Panc1 (cell line): ENCODE measurements around the gene DLG2. TPM values are rescaled to one million over a fixed set of nuclear protein-coding genes. Genes with fewer than 3 reads are reported as not detected.

Experiments used
- ATAC-seq: fragments of 200-7000 bp; cut with Tn5 transposase; 2 replicates; pipeline ENCODE4 v1.9.1; 2020; ENCODE audit warnings: mild to moderate bottlenecking, moderate library complexity
- BruUV-seq: library from RNA; stranded (reverse); fragments of 400-500 nt; replicated peaks from 2 replicates; lab custom pipeline; 2021; lab: Mats Ljungman, UMichigan
- CTCF ChIA-PET: fragments of 300-600 bp; sonication (Branson Sonifier 250); formaldehyde crosslinking; loops from one replicate; lab custom pipeline; 2022; ENCODE audit warnings: antibody characterized with exemption; lab: Charles Lee
- POLR2A ChIA-PET: fragments of 300-600 bp; sonication (Branson Sonifier 250); formaldehyde crosslinking; loops from one replicate; lab custom pipeline; 2022; ENCODE audit warnings: antibody characterized with exemption; lab: Charles Lee
- DNase-seq: peaks from one replicate; pipeline ENCODE4 v3.0.0-alpha.2; 2010; ENCODE audit warnings: low read depth, low spot score
- H3K27ac ChIP-seq: 2 replicates; pipeline ENCODE4 v1.5.1; 2011; ENCODE audit warnings: mild to moderate bottlenecking, low read length, inconsistent platforms
- H3K27me3 ChIP-seq: fragments of 200-500 bp; sonication (Bioruptor generic); 2 replicates; pipeline ENCODE4 v1.6.0; 2014; ENCODE audit warnings: low read length, inconsistent platforms; ENCODE audit not compliant: control insufficient read depth, insufficient read depth
- H3K36me3 ChIP-seq: fragments of 200-500 bp; sonication (Bioruptor generic); 2 replicates; pipeline ENCODE4 v1.5.1; 2014; ENCODE audit warnings: inconsistent platforms, mild to moderate bottlenecking, low read length, moderate library complexity; ENCODE audit not compliant: control insufficient read depth, insufficient read depth
- H3K4me1 ChIP-seq: 2 replicates; pipeline ENCODE4 v1.5.1; 2011; ENCODE audit warnings: inconsistent platforms, mild to moderate bottlenecking, low read length, moderate library complexity; ENCODE audit not compliant: control insufficient read depth, insufficient read depth
- H3K4me3 ChIP-seq, 2 experiments: 2 replicates each; pipeline ENCODE4 v1.5.1; 2011 to 2012; ENCODE audit warnings: low read depth in 2 of 2, low read length in 2 of 2, mild to moderate bottlenecking in 2 of 2, inconsistent platforms in 1 of 2, moderate library complexity in 1 of 2
- H3K9me3 ChIP-seq: fragments of 200-500 bp; sonication (Bioruptor generic); 2 replicates; pipeline ENCODE4 v1.5.1; 2014; ENCODE audit warnings: low read depth, mild to moderate bottlenecking, inconsistent platforms, low read length, moderate library complexity; ENCODE audit not compliant: control insufficient read depth, insufficient read depth
- POLR2AphosphoS5 ChIP-seq: IDR thresholded peaks from 2 replicates; pipeline ENCODE4 v1.6.1; 2012; ENCODE audit warnings: mild to moderate bottlenecking, low read depth, low read length, moderate library complexity
- REST ChIP-seq, 2 experiments: IDR thresholded peaks; 2 replicates each; pipeline ENCODE4 v1.6.1; 2011 to 2012; ENCODE audit warnings: low read depth in 2 of 2, control low read depth in 1 of 2, low read length in 1 of 2, mild to moderate bottlenecking in 1 of 2, moderate library complexity in 1 of 2; ENCODE audit not compliant: insufficient read depth in 1 of 2
- SIN3A ChIP-seq: IDR thresholded peaks from 2 replicates; pipeline ENCODE4 v1.6.1; 2012; ENCODE audit warnings: low read depth, mild to moderate bottlenecking, low read length, moderate library complexity, borderline replicate concordance; ENCODE audit not compliant: insufficient read depth
- TCF7L2 ChIP-seq: IDR thresholded peaks from 2 replicates; pipeline ENCODE4 v1.6.1; 2011; ENCODE audit warnings: mild to moderate bottlenecking, low read depth, low read length, inconsistent platforms
- in situ Hi-C: cut with HindIII; loops from 2 replicates; pipeline ENCODE4 v1.10.0; 2016; ENCODE audit warnings: low sequenced_read_pairs, low pct_unique_long_range_greater_than_20kb
- intact Hi-C: fragments of 100-400 bp; cut with micrococcal nuclease; formaldehyde crosslinking; loops from one replicate; pipeline ENCODE4 v1.10.0; 2022; ENCODE audit not compliant: unreplicated experiment
- total RNA-seq: library from RNA; stranded (reverse); gene quantifications from one replicate; pipeline ENCODE4 v1.2.1, GENCODE V29; 2021; ENCODE audit not compliant: unreplicated experiment
- TF ChIP-seq, protein P1 (sequence below): fragments of 450-650 bp; IDR thresholded peaks from 2 replicates; pipeline ENCODE4 v1.5.1; 2017; ENCODE audit warnings: mild to moderate bottlenecking

Gene DLG2
- total RNA-seq, 1 experiment from 2014 or later = 4.2 TPM

GRCh38 chr11:85539029-85539689, 88.0 kb downstream of the DLG2 start:
- H3K27me3 ChIP-seq = no peaks in the 10 kb centered on the region
- no peaks in the 10 kb centered on the region; the same call in 1 of the 2 replicates for H3K9me3 ChIP-seq
- H3K36me3 ChIP-seq = no peaks in the 10 kb centered on the region
- ChIA-PET CTCF (no interaction called here), POLR2A (no interaction called here)
- DNase-seq (no peak), ATAC-seq (no peak)
- no TSS peak for BruUV-seq
- no peak overlapping the region for H3K4me3 ChIP-seq
- intact Hi-C loops = no loop called here
- no peak for TF ChIP-seq POLR2AphosphoS5
- TF ChIP-seq TCF7L2 = no peak
- TF ChIP-seq SIN3A = no peak
- TF ChIP-seq, protein P1, sequence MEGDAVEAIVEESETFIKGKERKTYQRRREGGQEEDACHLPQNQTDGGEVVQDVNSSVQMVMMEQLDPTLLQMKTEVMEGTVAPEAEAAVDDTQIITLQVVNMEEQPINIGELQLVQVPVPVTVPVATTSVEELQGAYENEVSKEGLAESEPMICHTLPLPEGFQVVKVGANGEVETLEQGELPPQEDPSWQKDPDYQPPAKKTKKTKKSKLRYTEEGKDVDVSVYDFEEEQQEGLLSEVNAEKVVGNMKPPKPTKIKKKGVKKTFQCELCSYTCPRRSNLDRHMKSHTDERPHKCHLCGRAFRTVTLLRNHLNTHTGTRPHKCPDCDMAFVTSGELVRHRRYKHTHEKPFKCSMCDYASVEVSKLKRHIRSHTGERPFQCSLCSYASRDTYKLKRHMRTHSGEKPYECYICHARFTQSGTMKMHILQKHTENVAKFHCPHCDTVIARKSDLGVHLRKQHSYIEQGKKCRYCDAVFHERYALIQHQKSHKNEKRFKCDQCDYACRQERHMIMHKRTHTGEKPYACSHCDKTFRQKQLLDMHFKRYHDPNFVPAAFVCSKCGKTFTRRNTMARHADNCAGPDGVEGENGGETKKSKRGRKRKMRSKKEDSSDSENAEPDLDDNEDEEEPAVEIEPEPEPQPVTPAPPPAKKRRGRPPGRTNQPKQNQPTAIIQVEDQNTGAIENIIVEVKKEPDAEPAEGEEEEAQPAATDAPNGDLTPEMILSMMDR = no peak
- no peak overlapping the region for H3K27ac ChIP-seq
- in situ Hi-C loops = no loop called here
- H3K4me1 ChIP-seq = no peaks in the 10 kb centered on the region

GRCh38 chr11:85536438-85536837, 90.7 kb downstream of the DLG2 start:
- no TSS peak for BruUV-seq
- H3K27ac ChIP-seq = no peak overlapping the region
- POLR2A ChIA-PET = no interaction called here
- H3K4me3 ChIP-seq = no peak overlapping the region
- H3K9me3 ChIP-seq = no peaks in the 10 kb centered on the region; the same call in 1 of the 2 replicates
- ATAC-seq (no peak), DNase-seq (no peak)
- CTCF ChIA-PET = no interaction called here
- in situ Hi-C loops (no loop called here), intact Hi-C loops (no loop called here)
- no peaks in the 10 kb centered on the region for H3K27me3 ChIP-seq
- no peaks in the 10 kb centered on the region for H3K36me3 ChIP-seq
- TF ChIP-seq TCF7L2 (no peak), SIN3A (no peak), POLR2AphosphoS5 (no peak), REST (IDR thresholded peaks at IDR 0.05; ENCODE audit: insufficient read depth in 1 of 2, low read depth in 2 of 2, low read length in 1 of 2) (no peak)
- TF ChIP-seq, protein P1 = no peak
- H3K4me1 ChIP-seq = no peaks in the 10 kb centered on the region
